H9 (cell line): ENCODE results near the gene NHERF2. TPM values are rescaled to one million over a fixed set of nuclear protein-coding genes. Genes with fewer than 3 reads are reported as not detected.

ENCODE experiments used
- DNase-seq: peaks from one replicate; pipeline ENCODE4 v3.0.0-alpha.2; 2017
- H2AFZ ChIP-seq: one replicate; pipeline ENCODE4 v1.6.1; 2013; ENCODE audit warnings: mild to moderate bottlenecking, low read length, control low read depth, moderate library complexity
- H2AK5ac ChIP-seq: 2 replicates; pipeline ENCODE4 v1.6.1; 2013; ENCODE audit warnings: low read length, control low read depth, mixed read lengths; ENCODE audit not compliant: insufficient read length
- H2BK120ac ChIP-seq: one replicate; pipeline ENCODE4 v1.6.1; 2013; ENCODE audit warnings: low read depth, mild to moderate bottlenecking, low read length, control low read depth, inconsistent platforms; ENCODE audit not compliant: poor library complexity, severe bottlenecking
- H2BK12ac ChIP-seq: 2 replicates; pipeline ENCODE4 v1.6.1; 2013; ENCODE audit warnings: low read length, control low read depth, mixed read lengths, low read depth; ENCODE audit not compliant: insufficient read length
- H2BK15ac ChIP-seq: 2 replicates; pipeline ENCODE4 v1.6.1; 2013; ENCODE audit warnings: low read depth, low read length, control low read depth
- H2BK20ac ChIP-seq: one replicate; pipeline ENCODE4 v1.6.1; 2013; ENCODE audit warnings: low read depth, mild to moderate bottlenecking, low read length, control low read depth, inconsistent platforms; ENCODE audit not compliant: poor library complexity, severe bottlenecking
- H2BK5ac ChIP-seq: 2 replicates; pipeline ENCODE4 v1.6.1; 2013; ENCODE audit warnings: low read length, control low read depth, mixed read lengths; ENCODE audit not compliant: insufficient read length
- H3K14ac ChIP-seq: 2 replicates; pipeline ENCODE4 v1.6.1; 2013; ENCODE audit warnings: low read length, control low read depth; ENCODE audit not compliant: insufficient read depth
- H3K18ac ChIP-seq: 2 replicates; pipeline ENCODE4 v1.6.1; 2013; ENCODE audit warnings: low read depth, mild to moderate bottlenecking, mixed read lengths, low read length, control low read depth; ENCODE audit not compliant: insufficient read length
- H3K23ac ChIP-seq: 2 replicates; pipeline ENCODE4 v1.6.1; 2013; ENCODE audit warnings: low read length, control low read depth, mixed read lengths, low read depth; ENCODE audit not compliant: insufficient read length
- H3K23me2 ChIP-seq: 2 replicates; pipeline ENCODE4 v1.6.1; 2013; ENCODE audit warnings: low read depth, mild to moderate bottlenecking, mixed read lengths, low read length, control low read depth; ENCODE audit not compliant: insufficient read length, poor library complexity, severe bottlenecking
- H3K27ac ChIP-seq: 2 replicates; pipeline ENCODE4 v1.5.1; 2013; ENCODE audit warnings: low read length, control low read depth, mixed read lengths, low read depth; ENCODE audit not compliant: insufficient read length
- H3K27me3 ChIP-seq: 2 replicates; pipeline ENCODE4 v1.6.1; 2013; ENCODE audit warnings: low read length, control low read depth, inconsistent platforms; ENCODE audit not compliant: insufficient read depth
- H3K4ac ChIP-seq: 2 replicates; pipeline ENCODE4 v1.6.1; 2013; ENCODE audit warnings: low read depth, mild to moderate bottlenecking, control low read depth, inconsistent platforms, low read length, moderate library complexity
- H3K4me1 ChIP-seq: 2 replicates; pipeline ENCODE4 v1.6.1; 2013; ENCODE audit warnings: low read length, control low read depth, inconsistent platforms; ENCODE audit not compliant: insufficient read depth
- H3K4me2 ChIP-seq: 2 replicates; pipeline ENCODE4 v1.6.1; 2013; ENCODE audit warnings: low read length, control low read depth, mixed read lengths; ENCODE audit not compliant: insufficient read length, insufficient read depth
- H3K56ac ChIP-seq: 2 replicates; pipeline ENCODE4 v1.6.1; 2013; ENCODE audit warnings: low read depth, mild to moderate bottlenecking, mixed read lengths, low read length, control low read depth; ENCODE audit not compliant: insufficient read length
- H3K79me1 ChIP-seq: 2 replicates; pipeline ENCODE4 v1.6.1; 2013; ENCODE audit warnings: low read depth, mild to moderate bottlenecking, moderate library complexity, low read length, control low read depth, inconsistent platforms; ENCODE audit not compliant: insufficient read depth, poor library complexity, severe bottlenecking
- H3K79me2 ChIP-seq: 2 replicates; pipeline ENCODE4 v1.6.1; 2013; ENCODE audit warnings: low read length, control low read depth, inconsistent platforms; ENCODE audit not compliant: insufficient read depth
- H3K9ac ChIP-seq: 2 replicates; pipeline ENCODE4 v1.6.1; 2013; ENCODE audit warnings: low read length, control low read depth, mixed read lengths; ENCODE audit not compliant: insufficient read length; ENCODE audit errors: extremely low read depth
- H3K9me3 ChIP-seq: one replicate; pipeline ENCODE4 v1.6.1; 2013; ENCODE audit warnings: low read depth, low read length, inconsistent platforms; ENCODE audit not compliant: control insufficient read depth
- H3T11ph ChIP-seq: one replicate; pipeline ENCODE4 v1.6.1; 2013; ENCODE audit warnings: mild to moderate bottlenecking, low read length, control low read depth, inconsistent platforms
- H4K20me1 ChIP-seq: one replicate; pipeline ENCODE4 v1.6.1; 2013; ENCODE audit not compliant: control insufficient read depth, insufficient read length, insufficient read depth
- H4K5ac ChIP-seq: 2 replicates; pipeline ENCODE4 v1.6.1; 2013; ENCODE audit warnings: low read depth, mild to moderate bottlenecking, mixed read lengths, low read length, control low read depth; ENCODE audit not compliant: insufficient read length
- H4K8ac ChIP-seq: replicated peaks from 2 replicates; pipeline ENCODE4 v1.6.1; 2013; ENCODE audit warnings: low read length, control low read depth, mixed read lengths, low read depth; ENCODE audit not compliant: insufficient read length
- H4K91ac ChIP-seq: 2 replicates; pipeline ENCODE4 v1.6.1; 2013; ENCODE audit warnings: low read depth, mild to moderate bottlenecking, moderate library complexity, mixed read lengths, low read length, control low read depth; ENCODE audit not compliant: insufficient read length
- H3K27ac Mint-ChIP-seq, 3 experiments: 2 replicates in 2 of 3; 3 replicates in 1 of 3; pipeline ENCODE4 v1.8.0; 2020 to 2021; ENCODE audit warnings: mixed read lengths in 3 of 3, mild to moderate bottlenecking in 1 of 3, moderate library complexity in 1 of 3
- H3K27me3 Mint-ChIP-seq: 2 replicates; pipeline ENCODE4 v1.8.0; 2021; ENCODE audit warnings: low read depth, mild to moderate bottlenecking, moderate library complexity, mixed read lengths
- H3K36me3 Mint-ChIP-seq, 3 experiments: 2 replicates in 2 of 3; 3 replicates in 1 of 3; pipeline ENCODE4 v1.8.0; 2020 to 2021; ENCODE audit warnings: low read depth in 3 of 3, mixed read lengths in 3 of 3; ENCODE audit not compliant: insufficient read depth in 1 of 3
- H3K4me1 Mint-ChIP-seq, 2 experiments: 2 replicates each; pipeline ENCODE4 v1.8.0; 2020; ENCODE audit warnings: mixed read lengths in 2 of 2
- H3K4me3 Mint-ChIP-seq, 2 experiments: 2 replicates in 1 of 2; 3 replicates in 1 of 2; pipeline ENCODE4 v1.8.0; 2020 to 2021; ENCODE audit warnings: mild to moderate bottlenecking in 2 of 2, mixed read lengths in 2 of 2, moderate library complexity in 1 of 2
- H3K9me3 Mint-ChIP-seq, 2 experiments: 2 replicates in 1 of 2; 3 replicates in 1 of 2; pipeline ENCODE4 v1.8.0; 2020; ENCODE audit warnings: mild to moderate bottlenecking in 2 of 2, mixed read lengths in 2 of 2, moderate library complexity in 1 of 2
- CTCF ChIP-seq: fragments of 200-600 bp; sonication (generic); conservative IDR thresholded peaks from 3 replicates; pipeline ENCODE4 v1.8.0; 2021; ENCODE audit warnings: antibody characterized with exemption, mild to moderate bottlenecking
- WGBS: extraction: QIAGEN DNeasy Blood & Tissue Kit; methylation state at CpG from one replicate; pipeline ENCODE4 v1.1.7; 2013; ENCODE audit warnings: missing lambda C conversion rate, low lambda C conversion rate, mixed read lengths; ENCODE audit not compliant: insufficient read length; ENCODE audit errors: extremely low coverage; 5-methylcytosine and 5-hydroxymethylcytosine counted together
- total RNA-seq: library from RNA; stranded (reverse); gene quantifications from 2 replicates; pipeline ENCODE4 v1.2.1, GENCODE V29; 2021

Gene NHERF2
- total RNA-seq, 1 experiment from 2014 or later: 15.3 TPM

GRCh38 chr16:2042986-2043666 lies 16.4 kb downstream of the NHERF2 start:
- H3T11ph ChIP-seq: no peak overlapping the region
- no peaks in the 10 kb centered on the region for H3K9me3 ChIP-seq
- H3K79me2 ChIP-seq: no peaks in the 10 kb centered on the region
- no peaks in the 10 kb centered on the region for H3K4me1 ChIP-seq
- Mint-ChIP-seq H3K36me3 (peaks cover 2 to 5% (median 4%) of the 10 kb centered on the region in 3 experiments; a peak in 5 of 7 replicates), H3K27me3 (no peaks in the 10 kb centered on the region), H3K4me3 (no peak overlapping the region), H3K27ac (no peak overlapping the region; a peak in 1 of 7 replicates), H3K9me3 (no peaks in the 10 kb centered on the region), H3K4me1 (peaks cover 8 to 19% of the 10 kb centered on the region in 2 experiments)
- no peaks in the 10 kb centered on the region for H3K79me1 ChIP-seq
- no peak overlapping the region for H2BK20ac ChIP-seq
- TF ChIP-seq CTCF: no peak
- H2AFZ ChIP-seq: no peak overlapping the region
- no peaks in the 10 kb centered on the region for H4K20me1 ChIP-seq
- H3K9ac ChIP-seq: no peak overlapping the region
- no peak overlapping the region for H3K4ac ChIP-seq
- no peak overlapping the region for H2BK15ac ChIP-seq
- no peak overlapping the region for H4K5ac ChIP-seq
- H3K4me2 ChIP-seq: no peak overlapping the region
- H3K18ac ChIP-seq: no peak overlapping the region
- H4K91ac ChIP-seq: no peak overlapping the region
- H3K14ac ChIP-seq: no peak overlapping the region
- H3K23ac ChIP-seq: no peak overlapping the region
- H3K56ac ChIP-seq: no peak overlapping the region
- H2BK5ac ChIP-seq: no peak overlapping the region
- H3K27me3 ChIP-seq: no peaks in the 10 kb centered on the region
- WGBS: no CpG with 5 or more reads among the region's 11 CpGs
- H2BK120ac ChIP-seq: no peak overlapping the region
- no peak overlapping the region for H3K27ac ChIP-seq
- H4K8ac ChIP-seq: no peak overlapping the region
- no peak overlapping the region for H2AK5ac ChIP-seq
- H2BK12ac ChIP-seq: no peak overlapping the region
- no peak for DNase-seq
- H3K23me2 ChIP-seq: peaks cover 6% of the 10 kb centered on the region
